GM19043 (cell line): ENCODE results near the gene YTHDF1.

ENCODE experiments used
- ATAC-seq: cut with Tn5 transposase; IDR thresholded peaks from one replicate; pipeline ENCODE4 v1.9.1; 2021; ENCODE audit warnings: low read depth; ENCODE audit not compliant: unreplicated experiment

Gene YTHDF1

GRCh38 chr20:63249891-63250290 lies 34.0 kb upstream of the YTHDF1 start:
- no peak for ATAC-seq

DNA sequence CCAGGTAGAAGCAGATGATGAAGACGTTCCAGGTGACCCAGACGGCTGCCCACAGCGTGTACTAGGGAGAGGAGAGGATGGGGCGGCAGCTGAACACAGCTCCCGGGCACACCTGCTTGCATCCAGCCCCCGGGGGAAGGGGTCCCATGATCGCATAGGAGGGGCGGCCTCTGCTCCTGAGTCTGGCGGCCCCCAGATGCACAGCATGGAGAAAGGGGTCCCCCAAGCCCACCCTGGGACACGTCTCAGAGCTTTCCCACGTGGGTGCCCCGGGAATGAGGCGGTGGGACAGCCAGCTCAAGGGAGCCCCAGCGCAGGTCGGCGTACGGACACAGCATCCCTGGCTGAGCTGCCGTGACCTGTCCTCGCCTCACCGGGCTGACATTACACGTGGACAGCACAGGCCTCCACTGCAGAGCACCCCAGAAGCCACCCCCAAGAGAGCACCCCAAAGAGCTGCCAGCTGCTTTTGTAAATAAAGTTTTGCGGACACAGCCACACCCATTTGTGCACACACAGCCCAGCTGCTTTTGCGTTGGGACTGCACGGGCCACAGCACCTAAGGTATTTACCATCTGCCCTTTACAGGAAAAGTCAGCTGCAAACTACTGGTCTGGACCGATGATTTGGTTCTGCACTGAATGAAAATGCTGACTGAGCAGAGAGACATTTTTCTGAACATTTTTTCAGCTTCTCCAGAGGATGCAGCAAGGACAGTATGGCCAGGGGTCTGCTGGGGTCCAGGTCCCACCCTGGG lies 33.1 kb upstream of the YTHDF1 start:
- ATAC-seq: no peak

- ATAC-seq: no peak
These were observed 31.8 kb upstream of the YTHDF1 start for GRCh38 chr20:63247671-63248228.

- ATAC-seq: no peak
These were observed 30.8 kb upstream of the YTHDF1 start for GRCh38 chr20:63246490-63247288.

- no peak for ATAC-seq
These were observed 28.5 kb upstream of the YTHDF1 start for GRCh38 chr20:63244468-63244867.

DNA sequence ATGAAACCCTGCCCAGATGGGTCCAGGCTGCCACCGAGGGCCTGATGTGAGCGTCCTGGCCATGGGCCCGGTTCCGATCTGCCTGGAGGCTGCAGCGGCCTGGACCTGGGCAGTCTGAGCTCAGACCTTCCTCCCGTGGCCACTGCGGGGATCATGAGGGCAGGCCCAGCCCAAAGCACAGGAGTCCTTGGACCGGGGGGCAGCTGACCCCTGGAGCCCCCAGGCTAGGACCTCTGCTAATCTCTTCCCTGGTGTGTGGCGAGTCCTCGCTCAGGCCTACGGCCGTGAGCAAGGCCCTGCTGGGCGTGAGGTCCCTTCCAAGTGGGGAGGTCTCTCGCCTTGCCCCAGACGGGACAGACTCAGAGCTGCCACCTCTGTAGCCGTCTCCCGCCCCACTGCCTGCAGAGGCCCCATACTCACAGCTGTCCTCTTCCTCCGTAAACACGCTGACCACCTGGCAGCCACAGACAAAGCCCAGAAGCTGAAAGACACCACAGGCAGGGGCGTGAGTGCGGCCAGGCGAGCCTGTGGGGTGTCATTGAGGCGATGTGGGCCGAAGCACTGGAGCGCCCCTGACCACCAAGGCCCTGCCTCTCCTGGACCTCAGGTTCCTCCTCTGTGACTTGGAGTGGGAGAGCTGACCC lies 27.8 kb upstream of the YTHDF1 start:
- ATAC-seq: no peak

- ATAC-seq: no peak
These were observed 26.8 kb upstream of the YTHDF1 start for GRCh38 chr20:63242736-63243135.

GRCh38 chr20:63241272-63241671 lies 25.3 kb upstream of the YTHDF1 start:
- ATAC-seq: no peak

DNA sequence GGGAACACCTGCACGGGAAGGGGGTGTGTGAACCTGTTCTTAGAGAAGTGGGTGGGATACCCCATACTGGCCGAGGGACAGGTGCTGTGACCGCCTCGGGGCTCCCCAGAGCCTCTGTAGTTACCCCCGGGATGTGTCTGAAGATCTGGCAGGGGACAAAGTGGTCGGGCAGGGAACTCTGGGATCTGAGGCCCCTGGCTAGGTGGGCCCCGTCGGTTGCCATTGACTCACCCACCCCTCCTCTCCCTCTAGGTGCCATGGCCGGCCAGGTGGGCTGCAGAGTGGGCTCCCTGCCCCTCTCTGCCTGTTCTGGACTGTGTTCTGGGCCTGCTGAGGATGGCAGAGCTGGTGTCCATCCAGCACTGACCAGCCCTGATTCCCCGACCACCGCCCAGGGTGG lies 24.1 kb upstream of the YTHDF1 start:
- ATAC-seq: no peak

DNA sequence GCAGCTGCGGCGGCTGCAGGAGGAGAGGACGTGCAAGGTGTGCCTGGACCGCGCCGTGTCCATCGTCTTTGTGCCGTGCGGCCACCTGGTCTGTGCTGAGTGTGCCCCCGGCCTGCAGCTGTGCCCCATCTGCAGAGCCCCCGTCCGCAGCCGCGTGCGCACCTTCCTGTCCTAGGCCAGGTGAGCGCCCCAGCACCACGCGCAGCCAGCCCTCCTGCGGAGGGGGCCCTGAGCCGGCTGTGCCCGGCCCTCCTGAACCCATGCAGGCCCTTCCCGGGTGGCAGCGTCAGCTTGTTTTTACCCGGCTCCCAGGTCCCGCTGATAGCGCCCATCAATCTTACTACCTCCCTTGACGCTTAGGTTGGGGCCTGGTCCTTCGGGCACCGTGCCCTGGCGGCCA lies 23.5 kb upstream of the YTHDF1 start:
- ATAC-seq: no peak

GRCh38 chr20:63238514-63239125 lies 22.7 kb upstream of the YTHDF1 start:
- ATAC-seq: no peak

- no peak for ATAC-seq
These were observed 22.1 kb upstream of the YTHDF1 start for GRCh38 chr20:63238031-63238430.

- ATAC-seq: no peak
These were observed 20.3 kb upstream of the YTHDF1 start for GRCh38 chr20:63236116-63236837.

DNA sequence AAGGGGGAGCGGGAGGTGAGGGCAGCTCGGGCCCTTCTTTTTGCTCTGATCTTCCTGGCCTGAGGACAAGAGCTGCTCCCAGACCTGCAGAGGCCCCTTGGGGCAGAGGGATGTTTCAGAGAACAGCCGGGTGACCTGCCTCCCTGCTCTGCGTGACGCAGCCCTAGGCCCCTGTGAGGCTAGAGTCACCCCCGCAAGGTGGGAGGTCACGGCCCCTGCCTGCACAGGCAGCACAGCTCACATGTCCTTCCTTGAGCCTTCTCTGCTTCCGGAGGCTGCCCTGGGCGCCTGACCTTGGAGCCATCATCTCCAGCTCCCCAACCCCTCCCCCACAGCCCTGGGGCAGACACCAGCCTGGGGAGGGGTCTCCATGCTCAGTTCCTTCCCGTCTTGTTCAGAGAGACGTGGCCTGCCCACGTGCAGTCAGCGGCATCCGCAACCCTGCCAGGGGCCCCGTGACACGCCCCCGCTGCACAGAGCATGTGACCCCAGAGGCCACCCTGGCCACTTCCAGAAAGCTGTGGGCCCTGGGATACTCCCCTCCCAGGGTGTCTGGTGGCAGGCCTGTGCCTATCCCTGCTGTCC lies 19.6 kb upstream of the YTHDF1 start, which contains the start of gene BIRC7:
Gene BIRC7 (plus strand): TSS at position 507 of the 585 bp plus-strand sequence. CDS start 192 bp downstream, outside the sequence.
- ATAC-seq: no peak

DNA sequence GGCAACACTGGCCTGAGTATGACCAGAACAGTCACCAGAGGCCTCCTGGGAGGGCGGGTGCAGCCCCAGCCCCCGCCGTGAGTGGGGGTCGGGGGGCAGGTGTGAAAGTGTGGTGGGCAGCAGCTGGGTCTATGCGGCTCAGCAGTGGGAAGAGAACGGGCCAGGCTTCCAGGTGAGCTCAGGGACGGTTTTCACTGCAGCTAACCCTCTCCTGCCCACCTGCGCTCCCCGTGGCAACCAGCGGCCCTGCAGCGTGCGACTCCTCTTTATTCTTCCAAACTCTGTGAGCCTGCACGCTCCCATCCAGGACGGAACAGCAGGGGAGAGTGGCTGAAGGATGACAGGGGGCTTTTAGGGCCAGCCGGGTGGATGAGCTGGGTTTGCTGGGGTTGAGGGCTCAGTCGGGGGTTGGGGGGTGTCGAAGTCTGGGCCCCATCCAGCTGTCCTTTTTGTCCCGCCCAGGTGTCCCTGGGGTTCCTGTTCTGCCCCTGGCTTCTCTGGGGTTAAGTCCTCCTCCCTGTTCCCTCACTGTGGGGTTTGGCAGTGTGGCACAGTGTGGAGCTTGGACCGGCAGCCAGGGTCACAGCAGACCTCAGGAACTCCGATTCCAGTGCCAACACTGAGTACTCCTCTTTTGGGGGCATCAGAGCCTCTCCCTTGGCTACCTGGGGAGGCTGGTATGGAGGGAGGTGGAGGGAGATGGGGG lies 18.9 kb upstream of the YTHDF1 start:
- ATAC-seq: no peak

DNA sequence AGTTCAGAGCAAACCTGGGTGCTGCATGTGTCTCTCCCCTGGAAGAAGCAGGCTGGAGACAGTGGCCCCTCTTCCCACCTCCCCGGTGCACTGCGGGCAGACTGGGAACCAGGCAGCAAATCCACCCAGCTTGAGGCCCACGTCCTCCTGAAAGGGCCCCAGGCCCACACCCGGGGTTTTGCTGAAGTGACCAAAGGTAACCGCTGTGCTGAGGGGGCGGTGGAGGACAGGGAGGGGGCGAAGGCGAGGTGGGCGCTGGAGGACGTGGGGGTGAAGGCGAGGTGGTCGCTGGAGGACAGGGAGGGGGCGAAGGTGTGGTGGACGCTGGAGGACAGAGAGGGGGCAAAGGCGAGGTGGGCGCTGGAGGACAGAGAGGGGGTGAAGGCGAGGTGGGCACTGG lies 18.0 kb upstream of the YTHDF1 start:
- ATAC-seq: no peak

DNA sequence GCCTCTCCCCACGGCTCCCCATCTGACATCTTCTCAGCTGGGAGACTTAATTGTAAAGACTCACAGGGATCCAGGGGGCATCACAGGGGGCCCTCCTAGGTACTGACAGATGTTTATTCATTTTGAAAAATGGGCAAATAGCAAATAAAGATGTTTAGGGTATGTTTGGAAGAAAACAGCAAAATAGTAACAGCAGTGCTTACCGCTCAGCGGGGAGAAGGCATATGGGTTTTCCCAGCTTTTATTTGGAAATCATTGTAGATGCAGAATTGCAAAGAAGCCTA lies 17.1 kb upstream of the YTHDF1 start:
- ATAC-seq: no peak

DNA sequence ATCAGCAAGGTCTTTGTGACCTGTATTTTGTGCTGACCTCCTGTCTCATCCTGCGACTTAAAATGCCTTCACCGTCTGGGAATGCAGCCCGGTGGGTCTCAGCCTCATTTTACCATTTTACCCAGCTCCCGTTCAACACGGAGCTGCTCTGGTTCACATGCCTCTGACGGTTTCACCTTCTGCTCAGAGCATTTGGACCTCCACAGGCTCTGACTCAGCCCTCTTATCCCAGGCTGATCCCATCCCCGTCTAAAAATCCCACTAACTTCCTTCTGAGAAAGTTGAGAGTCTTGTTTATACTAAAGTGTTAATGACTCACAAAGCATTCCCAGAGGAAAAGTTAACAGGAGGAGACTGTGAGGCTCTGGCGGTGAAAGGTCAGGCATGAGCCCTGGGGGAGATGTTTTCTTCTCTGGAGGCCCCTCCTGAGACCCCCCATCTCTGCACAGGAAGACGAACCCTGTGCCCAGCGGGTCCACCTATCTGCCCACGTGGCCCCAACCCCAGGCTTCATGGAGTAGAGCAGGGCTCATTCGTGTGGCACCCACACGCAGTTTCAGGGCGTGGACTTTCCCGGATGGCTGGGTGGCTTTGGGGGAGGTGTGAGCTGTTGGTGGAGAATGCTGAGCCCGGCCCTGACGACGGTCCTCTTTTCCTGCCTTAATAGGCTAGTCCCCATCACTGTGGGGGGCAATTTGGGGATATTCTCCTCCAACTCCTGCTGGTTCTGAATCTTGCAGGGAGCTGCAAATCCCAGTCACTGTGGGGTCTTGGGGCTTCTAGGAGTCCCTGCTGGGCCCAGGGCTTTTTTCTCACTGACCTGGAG lies 16.5 kb upstream of the YTHDF1 start:
- ATAC-seq: no peak
